ENCODE results near the gene NCOA7.

The NCOA7 gene

DNA sequence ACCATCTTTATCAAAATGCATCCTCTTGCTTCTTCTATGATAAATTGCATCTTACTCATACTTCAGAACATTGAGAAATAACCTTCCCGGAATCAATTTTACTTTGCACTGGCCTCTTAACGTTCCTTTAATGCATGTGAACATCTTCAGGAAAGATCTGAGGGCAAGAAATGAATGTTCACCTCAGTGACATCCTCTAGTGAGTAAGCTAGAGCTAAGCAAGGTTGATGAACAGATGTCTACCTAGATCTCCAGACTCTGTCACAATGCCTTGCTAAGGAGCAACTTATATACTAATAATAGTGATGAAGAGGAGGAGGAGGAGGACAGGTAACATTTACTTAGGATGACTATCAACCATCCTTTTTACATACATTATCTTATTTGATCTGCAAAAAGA, 149.0 kb downstream of the NCOA7 start:
- H3K9ac ChIP-seq (ENCODE audit: low read length in 5 of 5), result no peak overlapping the region
- peaks cover 0 to 14% (median 11%) of the 10 kb centered on the region in 5 donors for H3K4me1 ChIP-seq (ENCODE audit: control insufficient read depth in 5 of 5, insufficient read depth in 5 of 5, low read length in 5 of 5)
- no peak overlapping the region for H3K27ac ChIP-seq (ENCODE audit: low read depth, low read length)
- no peaks in the 10 kb centered on the region for H3K36me3 ChIP-seq (ENCODE audit: control insufficient read depth in 5 of 5, insufficient read depth in 5 of 5, low read length in 5 of 5)
- H3K9me3 ChIP-seq (ENCODE audit: control insufficient read depth in 5 of 5, low read length in 5 of 5), result no peaks in the 10 kb centered on the region
- no peak overlapping the region for H3K4me3 ChIP-seq (ENCODE audit: low read depth in 1 of 5, low read length in 5 of 5)
- H3K27me3 ChIP-seq (ENCODE audit: control insufficient read depth in 5 of 5, insufficient read depth in 4 of 5, low read length in 5 of 5), result no peaks in the 10 kb centered on the region

DNA sequence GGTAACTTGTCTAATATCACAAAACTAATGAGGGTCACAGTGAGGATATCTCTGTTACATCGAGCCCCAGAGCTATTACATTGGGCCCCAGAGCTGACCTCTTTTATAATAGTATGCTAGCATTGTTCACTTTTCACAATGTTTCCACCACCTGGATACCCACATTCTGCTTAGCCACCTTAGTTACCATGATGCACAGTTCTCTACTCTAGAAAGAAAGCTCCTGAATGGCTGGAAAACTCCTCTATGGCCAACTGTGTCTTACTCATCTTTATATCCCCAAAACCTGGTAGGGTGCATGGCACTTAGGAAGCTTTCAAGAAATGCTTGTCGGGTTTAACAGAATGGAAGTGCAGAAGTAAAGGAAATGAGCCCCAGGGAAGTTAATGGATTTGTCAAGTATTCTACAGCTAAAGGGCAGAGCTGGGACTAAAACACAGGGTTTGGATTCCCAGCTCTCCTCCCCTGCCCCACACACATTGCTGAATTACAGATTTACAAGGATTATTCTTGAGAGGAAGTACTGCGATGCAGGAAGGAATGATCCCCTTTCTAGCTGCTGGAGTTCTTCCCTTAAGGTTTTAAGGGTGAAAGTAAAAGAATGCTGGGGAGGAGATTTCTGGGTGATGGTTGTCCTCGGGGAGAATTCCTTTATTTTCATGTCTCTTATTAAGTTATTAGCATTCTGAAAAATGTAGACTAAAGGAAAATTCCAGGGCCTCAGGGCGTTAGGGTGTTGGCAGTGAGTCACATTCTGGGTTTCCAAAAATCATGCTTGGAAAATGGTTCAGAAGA, 149.7 kb downstream of the NCOA7 start:
- H3K27me3 ChIP-seq (ENCODE audit: control insufficient read depth in 5 of 5, insufficient read depth in 4 of 5, low read length in 5 of 5), result no peaks in the 10 kb centered on the region
- peaks cover 0 to 16% (median 14%) of the 10 kb centered on the region in 5 donors for H3K4me1 ChIP-seq (ENCODE audit: control insufficient read depth in 5 of 5, insufficient read depth in 5 of 5, low read length in 5 of 5)
- H3K36me3 ChIP-seq (ENCODE audit: control insufficient read depth in 5 of 5, insufficient read depth in 5 of 5, low read length in 5 of 5), result no peaks in the 10 kb centered on the region
- H3K9ac ChIP-seq (ENCODE audit: low read length in 5 of 5), result no peak overlapping the region
- H3K4me3 ChIP-seq (ENCODE audit: low read depth in 1 of 5, low read length in 5 of 5), result no peak overlapping the region
- H3K9me3 ChIP-seq (ENCODE audit: control insufficient read depth in 5 of 5, low read length in 5 of 5), result no peaks in the 10 kb centered on the region
- H3K27ac ChIP-seq (ENCODE audit: low read depth, low read length), result no peak overlapping the region

DNA sequence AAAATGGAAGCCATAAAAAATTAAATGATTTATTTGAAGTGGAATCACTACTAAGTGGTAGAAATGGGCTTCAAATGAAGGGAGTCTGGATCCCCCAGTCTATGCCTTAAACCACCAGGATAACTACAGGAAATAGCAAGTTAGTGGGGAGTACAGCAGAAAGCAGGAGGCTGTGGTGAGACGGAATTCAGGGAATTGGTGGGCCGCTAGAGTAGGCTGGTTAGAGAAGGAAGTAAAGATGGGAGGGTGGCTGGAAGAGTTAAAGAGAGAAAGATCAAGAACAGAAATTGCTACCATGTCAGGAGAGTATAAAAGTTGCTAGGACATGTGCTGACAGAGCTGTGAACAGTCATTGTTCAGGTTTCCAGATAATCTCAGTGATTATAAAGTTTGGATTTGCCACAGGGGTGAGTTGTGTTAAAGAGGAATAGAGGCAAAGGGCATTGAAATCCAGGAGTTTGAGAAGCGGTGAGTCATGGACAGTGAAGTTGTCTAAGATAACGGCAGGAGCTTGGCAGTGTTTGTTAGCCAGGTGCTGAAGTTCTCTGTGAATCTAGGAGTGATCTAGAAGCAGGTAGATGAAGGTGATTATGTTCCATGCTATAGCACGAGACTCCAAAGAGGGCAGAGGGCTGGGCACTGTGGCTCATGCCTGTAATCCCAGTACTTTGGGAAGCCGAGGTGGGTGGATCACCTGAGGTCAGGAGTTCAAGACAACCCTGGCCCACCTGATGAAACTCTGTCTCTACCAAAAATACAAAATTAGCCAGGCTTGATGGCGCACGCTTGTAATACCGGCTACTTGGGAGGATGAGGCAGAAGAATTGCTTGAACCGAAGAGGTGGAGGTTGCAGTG, 152.1 kb downstream of the NCOA7 start:
- H3K27ac ChIP-seq (ENCODE audit: low read depth, low read length), result no peak overlapping the region

DNA sequence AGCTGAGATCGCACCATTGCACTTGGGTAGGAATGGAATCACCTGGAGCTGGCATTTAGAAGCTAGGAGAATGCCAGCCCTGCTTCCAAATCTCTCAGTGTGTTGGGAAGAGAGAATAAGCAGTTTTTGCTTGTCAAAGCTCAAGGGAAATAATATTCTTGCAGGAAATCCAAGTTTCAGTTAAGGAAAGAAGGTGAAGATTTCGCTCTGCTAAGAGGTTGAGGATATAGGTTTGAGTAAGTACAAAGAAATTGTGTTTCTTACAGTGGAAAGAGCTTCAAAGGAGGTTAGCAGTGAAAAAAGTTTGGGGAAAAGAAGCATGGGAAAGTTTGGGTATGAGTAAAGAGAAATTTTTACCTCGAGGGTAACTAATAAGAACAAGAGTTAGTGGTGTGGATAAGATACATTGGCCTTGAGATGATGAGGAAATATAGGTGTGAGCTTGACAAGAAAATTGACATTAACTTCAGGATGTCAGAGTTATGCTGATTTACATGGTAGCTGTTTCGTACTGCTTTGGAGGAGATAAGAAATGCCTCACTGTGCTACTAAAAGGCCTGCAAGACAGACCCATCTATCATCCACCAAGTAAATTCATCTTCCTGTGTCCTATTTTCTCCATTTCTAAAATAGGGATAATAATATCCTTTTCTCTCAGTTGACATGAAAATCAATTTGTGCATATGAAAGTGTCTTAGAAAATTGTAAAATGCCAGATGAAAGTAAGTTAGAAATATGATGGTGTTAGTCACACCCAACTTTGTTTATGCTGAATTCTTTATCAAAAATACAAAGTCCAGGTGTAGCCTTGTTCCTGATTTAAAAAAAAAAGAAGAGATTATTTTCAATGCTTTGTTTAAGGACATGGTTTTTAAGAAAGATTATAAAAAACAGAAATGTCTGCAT, 153.0 kb downstream of the NCOA7 start:
- H3K36me3 ChIP-seq (ENCODE audit: control insufficient read depth in 5 of 5, insufficient read depth in 5 of 5, low read length in 5 of 5), result no peaks in the 10 kb centered on the region
- no peak overlapping the region for H3K9ac ChIP-seq (ENCODE audit: low read length in 5 of 5)
- no peaks in the 10 kb centered on the region for H3K27me3 ChIP-seq (ENCODE audit: control insufficient read depth in 5 of 5, insufficient read depth in 4 of 5, low read length in 5 of 5)
- no peaks in the 10 kb centered on the region for H3K9me3 ChIP-seq (ENCODE audit: control insufficient read depth in 5 of 5, low read length in 5 of 5)
- peak overlapping the region; percentile 19 for H3K27ac ChIP-seq (ENCODE audit: low read depth, low read length)
- H3K4me1 ChIP-seq (ENCODE audit: control insufficient read depth in 5 of 5, insufficient read depth in 5 of 5, low read length in 5 of 5), result peaks cover 0 to 19% (median 16%) of the 10 kb centered on the region in 5 donors
- no peak overlapping the region for H3K4me3 ChIP-seq (ENCODE audit: low read depth in 1 of 5, low read length in 5 of 5)

More for the DNA sequence above, 152.1 kb downstream of the NCOA7 start:
- Histone ChIP-seq H3K27me3 (ENCODE audit: control insufficient read depth in 5 of 5, insufficient read depth in 4 of 5, low read length in 5 of 5) (no peaks in the 10 kb centered on the region), H3K9ac (ENCODE audit: low read length in 5 of 5) (no peak overlapping the region), H3K36me3 (ENCODE audit: control insufficient read depth in 5 of 5, insufficient read depth in 5 of 5, low read length in 5 of 5) (no peaks in the 10 kb centered on the region), H3K9me3 (ENCODE audit: control insufficient read depth in 5 of 5, low read length in 5 of 5) (no peaks in the 10 kb centered on the region), H3K4me3 (ENCODE audit: low read depth in 1 of 5, low read length in 5 of 5) (no peak overlapping the region), H3K4me1 (ENCODE audit: control insufficient read depth in 5 of 5, insufficient read depth in 5 of 5, low read length in 5 of 5) (peaks cover 0 to 19% (median 16%) of the 10 kb centered on the region in 5 donors)

DNA sequence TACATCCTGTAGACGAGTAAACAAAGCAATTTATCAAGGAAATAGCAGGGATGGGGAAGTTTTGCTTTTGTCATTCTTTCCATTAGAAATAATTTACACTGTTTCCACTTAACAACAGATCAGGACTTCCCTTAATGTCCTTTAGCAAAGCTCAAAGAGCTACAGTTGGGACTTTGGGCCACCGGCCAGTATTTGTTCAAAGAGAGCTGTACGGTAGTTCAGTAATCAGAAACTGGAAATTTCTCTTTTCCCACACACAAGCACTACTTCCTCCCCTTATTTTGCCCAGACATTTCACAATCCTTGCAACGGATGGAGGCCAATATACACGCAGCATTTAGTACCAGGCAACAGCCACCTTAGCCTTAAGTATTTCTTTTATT, 153.7 kb downstream of the NCOA7 start:
- Histone ChIP-seq H3K36me3 (ENCODE audit: control insufficient read depth in 5 of 5, insufficient read depth in 5 of 5, low read length in 5 of 5) (no peaks in the 10 kb centered on the region), H3K27me3 (ENCODE audit: control insufficient read depth in 5 of 5, insufficient read depth in 4 of 5, low read length in 5 of 5) (no peaks in the 10 kb centered on the region), H3K9ac (ENCODE audit: low read length in 5 of 5) (no peak overlapping the region), H3K4me3 (ENCODE audit: low read depth in 1 of 5, low read length in 5 of 5) (no peak overlapping the region), H3K9me3 (ENCODE audit: control insufficient read depth in 5 of 5, low read length in 5 of 5) (no peaks in the 10 kb centered on the region), H3K4me1 (ENCODE audit: control insufficient read depth in 5 of 5, insufficient read depth in 5 of 5, low read length in 5 of 5) (peaks cover 0 to 19% (median 16%) of the 10 kb centered on the region in 5 donors), H3K27ac (ENCODE audit: low read depth, low read length) (peak overlapping the region; percentile 19)

DNA sequence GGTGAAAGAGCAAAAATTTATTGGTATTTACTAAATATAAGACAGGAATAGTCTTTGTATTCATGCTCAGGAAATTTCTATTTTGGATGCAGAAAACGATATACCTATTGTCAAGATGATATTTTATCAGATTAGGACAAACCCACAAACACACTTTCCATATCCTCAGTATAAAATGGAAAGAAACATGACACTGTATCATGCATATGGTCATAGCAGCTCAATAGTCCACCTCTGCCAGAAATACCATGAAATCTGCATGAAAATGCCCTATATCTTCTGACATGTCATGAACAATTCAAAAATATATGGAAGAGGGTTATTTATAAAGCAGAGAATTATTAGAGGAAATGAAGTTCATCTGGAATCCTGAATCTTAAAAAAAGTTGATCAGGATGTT, 154.1 kb downstream of the NCOA7 start:
- Histone ChIP-seq H3K36me3 (ENCODE audit: control insufficient read depth in 5 of 5, insufficient read depth in 5 of 5, low read length in 5 of 5) (no peaks in the 10 kb centered on the region), H3K9ac (ENCODE audit: low read length in 5 of 5) (no peak overlapping the region), H3K9me3 (ENCODE audit: control insufficient read depth in 5 of 5, low read length in 5 of 5) (no peaks in the 10 kb centered on the region), H3K4me3 (ENCODE audit: low read depth in 1 of 5, low read length in 5 of 5) (no peak overlapping the region), H3K27ac (ENCODE audit: low read depth, low read length) (peak overlapping the region; percentile 19), H3K27me3 (ENCODE audit: control insufficient read depth in 5 of 5, insufficient read depth in 4 of 5, low read length in 5 of 5) (no peaks in the 10 kb centered on the region), H3K4me1 (ENCODE audit: control insufficient read depth in 5 of 5, insufficient read depth in 5 of 5, low read length in 5 of 5) (peaks cover 0 to 19% (median 16%) of the 10 kb centered on the region in 5 donors)

DNA sequence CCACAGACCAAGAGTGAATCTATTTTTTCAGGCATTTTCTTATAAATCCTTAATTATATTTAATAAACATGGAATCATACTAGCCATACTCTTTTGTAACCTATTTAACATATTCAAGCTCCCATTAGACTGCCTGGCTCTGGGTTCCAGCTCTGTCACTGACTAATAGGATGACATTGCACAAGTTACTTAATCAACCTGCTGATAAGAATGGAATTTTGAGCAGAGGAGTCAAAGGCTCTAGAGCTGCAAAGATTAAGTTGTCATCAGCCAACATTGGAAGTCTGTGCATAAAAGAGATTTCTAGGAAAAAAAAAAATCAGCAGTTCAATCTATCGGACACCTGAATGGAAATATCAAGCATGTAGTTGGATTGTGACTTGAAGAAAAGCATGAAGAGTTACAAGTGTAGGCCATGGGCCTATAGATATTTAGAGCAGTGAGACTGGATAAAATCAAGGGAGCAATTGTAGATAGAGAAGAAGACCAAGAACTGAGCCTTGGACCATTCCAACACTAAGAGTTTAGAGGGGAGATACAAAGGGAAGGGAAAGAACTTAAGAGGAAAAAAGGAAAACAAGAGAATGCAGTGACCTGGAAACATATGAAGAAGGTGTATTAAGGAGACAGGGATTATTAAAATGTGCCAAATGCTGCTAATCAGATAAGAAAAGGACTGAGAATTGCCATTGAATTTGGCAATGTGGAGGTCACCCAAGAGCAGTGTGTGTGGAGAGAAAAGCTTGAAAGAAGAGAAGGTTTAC, 154.8 kb downstream of the NCOA7 start:
- Histone ChIP-seq H3K36me3 (ENCODE audit: control insufficient read depth in 5 of 5, insufficient read depth in 5 of 5, low read length in 5 of 5) (no peaks in the 10 kb centered on the region), H3K27me3 (ENCODE audit: control insufficient read depth in 5 of 5, insufficient read depth in 4 of 5, low read length in 5 of 5) (no peaks in the 10 kb centered on the region), H3K9me3 (ENCODE audit: control insufficient read depth in 5 of 5, low read length in 5 of 5) (no peaks in the 10 kb centered on the region), H3K4me3 (ENCODE audit: low read depth in 1 of 5, low read length in 5 of 5) (no peak overlapping the region), H3K27ac (ENCODE audit: low read depth, low read length) (peak overlapping the region; percentile 50), H3K4me1 (ENCODE audit: control insufficient read depth in 5 of 5, insufficient read depth in 5 of 5, low read length in 5 of 5) (peaks cover 0 to 18% (median 13%) of the 10 kb centered on the region in 5 donors), H3K9ac (ENCODE audit: low read length in 5 of 5) (no peak overlapping the region)

DNA sequence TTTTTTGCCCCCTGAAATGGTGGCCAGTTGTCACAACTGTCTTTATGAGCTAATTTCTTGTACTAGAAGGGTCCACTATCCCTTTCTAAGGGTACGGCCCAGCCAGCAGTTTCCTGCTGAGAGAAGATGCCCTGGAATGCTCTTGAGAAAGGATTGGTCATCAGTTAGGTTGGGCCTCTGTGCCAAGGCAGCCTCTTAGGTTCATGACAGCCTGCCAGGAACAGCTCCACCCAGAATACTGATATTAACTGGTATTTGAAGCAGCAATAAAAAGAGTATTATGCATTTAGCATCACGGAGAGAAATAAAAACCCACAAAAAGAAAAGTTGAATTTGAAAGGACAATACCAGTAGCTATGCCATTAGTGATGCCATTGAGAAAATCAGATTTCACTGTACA, 156.9 kb downstream of the NCOA7 start:
- Histone ChIP-seq H3K9me3 (ENCODE audit: control insufficient read depth in 5 of 5, low read length in 5 of 5) (no peaks in the 10 kb centered on the region), H3K4me1 (ENCODE audit: control insufficient read depth in 5 of 5, insufficient read depth in 5 of 5, low read length in 5 of 5) (peaks cover 0 to 16% (median 10%) of the 10 kb centered on the region in 5 donors), H3K9ac (ENCODE audit: low read length in 5 of 5) (no peak overlapping the region), H3K36me3 (ENCODE audit: control insufficient read depth in 5 of 5, insufficient read depth in 5 of 5, low read length in 5 of 5) (no peaks in the 10 kb centered on the region), H3K27me3 (ENCODE audit: control insufficient read depth in 5 of 5, insufficient read depth in 4 of 5, low read length in 5 of 5) (no peaks in the 10 kb centered on the region), H3K27ac (ENCODE audit: low read depth, low read length) (no peak overlapping the region), H3K4me3 (ENCODE audit: low read depth in 1 of 5, low read length in 5 of 5) (no peak overlapping the region)

DNA sequence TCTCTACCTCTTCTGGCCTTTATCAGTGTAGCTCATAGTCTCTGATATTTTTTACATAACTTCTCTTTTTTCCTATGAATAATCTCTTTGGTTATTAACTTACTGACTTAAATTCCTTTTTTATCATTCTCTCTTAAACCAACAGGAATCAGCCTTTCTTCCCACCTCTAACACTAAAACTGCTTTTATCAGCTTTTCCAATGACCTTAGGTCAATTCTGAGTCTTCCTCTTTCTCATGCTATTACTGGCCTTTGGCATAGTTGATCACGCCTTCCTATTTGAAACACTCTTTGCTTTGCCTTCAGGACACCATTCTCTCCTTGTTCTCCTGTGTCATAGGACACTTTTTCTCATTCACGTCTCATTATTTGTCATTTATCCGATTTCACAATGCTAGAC, 157.7 kb downstream of the NCOA7 start:
- Histone ChIP-seq H3K36me3 (ENCODE audit: control insufficient read depth in 5 of 5, insufficient read depth in 5 of 5, low read length in 5 of 5) (no peaks in the 10 kb centered on the region), H3K9ac (ENCODE audit: low read length in 5 of 5) (no peak overlapping the region), H3K9me3 (ENCODE audit: control insufficient read depth in 5 of 5, low read length in 5 of 5) (no peaks in the 10 kb centered on the region), H3K4me3 (ENCODE audit: low read depth in 1 of 5, low read length in 5 of 5) (no peak overlapping the region), H3K4me1 (ENCODE audit: control insufficient read depth in 5 of 5, insufficient read depth in 5 of 5, low read length in 5 of 5) (peaks cover 0 to 16% (median 10%) of the 10 kb centered on the region in 5 donors), H3K27me3 (ENCODE audit: control insufficient read depth in 5 of 5, insufficient read depth in 4 of 5, low read length in 5 of 5) (peaks cover 0 to 4% (median under 1%) of the 10 kb centered on the region in 5 donors), H3K27ac (ENCODE audit: low read depth, low read length) (no peak overlapping the region)

Measured in subcutaneous abdominal adipose tissue (tissue), 5 donors.